ENCODE results near the gene IL24. TPM values are rescaled to one million over a fixed set of nuclear protein-coding genes. Genes with fewer than 3 reads are reported as not detected.
A peak's percentile ranks its signal among the peaks of the same experiment; 100 is the strongest.

Gene IL24
- total RNA-seq, 6 donors from 2014 or later: 0.24 TPM; not detected in 5

GRCh38 chr1:206949641-206950040 lies 52.4 kb downstream of the IL24 start:
- Histone ChIP-seq H3K27me3 (no peaks in the 10 kb centered on the region), H3K27ac (no peak overlapping the region), H3K36me3 (no peaks in the 10 kb centered on the region), H3K4me3 (no peak overlapping the region), H3K9me3 (no peaks in the 10 kb centered on the region), H3K4me1 (peaks cover 0 to 26% (median 13%) of the 10 kb centered on the region in 4 donors)
- DNase-seq (no peak), ATAC-seq (ENCODE audit: low FRiP score in 2 of 2) (no peak)
- WGBS, 2 donors: 93 to 95% methylated on average over 5 of the region's 5 CpGs
- no peak for TF ChIP-seq CTCF (IDR thresholded peaks at IDR 0.05)
- TF ChIP-seq POLR2A (IDR thresholded peaks at IDR 0.05): no peak
- TF ChIP-seq POLR2AphosphoS5 (IDR thresholded peaks at IDR 0.05): no peak
- TF ChIP-seq EP300 (IDR thresholded peaks at IDR 0.05): no peak

- no peak for TF ChIP-seq CTCF (IDR thresholded peaks at IDR 0.05)
- no peak for TF ChIP-seq POLR2A (IDR thresholded peaks at IDR 0.05)
- no peak for TF ChIP-seq POLR2AphosphoS5 (IDR thresholded peaks at IDR 0.05)
- TF ChIP-seq EP300 (IDR thresholded peaks at IDR 0.05): no peak
- H3K4me1 ChIP-seq: peaks cover 0 to 36% (median 15%) of the 10 kb centered on the region in 4 donors
- peak overlapping the region in 2 of 4 donors; percentile 32 to 63 for H3K27ac ChIP-seq
- ATAC-seq (ENCODE audit: low FRiP score in 2 of 2) (no peak), DNase-seq (no peak)
- no peaks in the 10 kb centered on the region for H3K9me3 ChIP-seq
- H3K27me3 ChIP-seq: no peaks in the 10 kb centered on the region
- no peaks in the 10 kb centered on the region for H3K36me3 ChIP-seq
- WGBS, 2 donors: 64 to 67% methylated on average over 4 of the region's 4 CpGs
- H3K4me3 ChIP-seq: no peak overlapping the region
Measured at GRCh38 chr1:206951318-206952100, 54.3 kb downstream of the IL24 start.

- TF ChIP-seq CTCF (IDR thresholded peaks at IDR 0.05) (no peak), POLR2A (IDR thresholded peaks at IDR 0.05) (no peak), POLR2AphosphoS5 (IDR thresholded peaks at IDR 0.05) (no peak), EP300 (IDR thresholded peaks at IDR 0.05) (no peak)
- H3K4me3 ChIP-seq: no peak overlapping the region
- no peaks in the 10 kb centered on the region for H3K36me3 ChIP-seq
- peak overlapping the region in 3 of 4 donors; percentile 32 to 63 (median 40) for H3K27ac ChIP-seq
- H3K27me3 ChIP-seq: no peaks in the 10 kb centered on the region
- no peaks in the 10 kb centered on the region for H3K9me3 ChIP-seq
- peaks cover 0 to 36% (median 13%) of the 10 kb centered on the region in 4 donors for H3K4me1 ChIP-seq
- 28 to 47% methylated on average over 4 of the region's 4 CpGs for WGBS, 2 donors
- ATAC-seq (ENCODE audit: low FRiP score in 2 of 2) (peak; percentile 27 to 38), DNase-seq (peak in 1 of 2 donors; percentile 52)
Measured at GRCh38 chr1:206952171-206952570, 54.9 kb downstream of the IL24 start.

- H3K27ac ChIP-seq: peak overlapping the region in 3 of 4 donors; percentile 32 to 70 (median 40)
- no peak overlapping the region for H3K4me3 ChIP-seq
- TF ChIP-seq EP300 (IDR thresholded peaks at IDR 0.05): peak in 2 of 4 donors; percentile 11 to 25
- peak in 1 of 6 experiments; percentile 5 for TF ChIP-seq CTCF (IDR thresholded peaks at IDR 0.05)
- TF ChIP-seq POLR2AphosphoS5 (IDR thresholded peaks at IDR 0.05): peak in 1 of 2 donors; percentile 47
- no peak for TF ChIP-seq POLR2A (IDR thresholded peaks at IDR 0.05)
- DNase-seq (peak in 1 of 2 donors; percentile 73), ATAC-seq (ENCODE audit: low FRiP score in 2 of 2) (no peak)
- peaks cover 0 to 36% (median 13%) of the 10 kb centered on the region in 4 donors for H3K4me1 ChIP-seq
- no peaks in the 10 kb centered on the region for H3K27me3 ChIP-seq
- 61 to 85% methylated on average over 3 of the region's 3 CpGs for WGBS, 2 donors
- H3K9me3 ChIP-seq: no peaks in the 10 kb centered on the region
- no peaks in the 10 kb centered on the region for H3K36me3 ChIP-seq
Measured at GRCh38 chr1:206953126-206953525, 55.9 kb downstream of the IL24 start.

Measured in upper lobe of left lung (tissue), 6 donors.